HG03354 (cell line): ENCODE results near the gene GNPNAT1.
"Not testable (repeated sequence)": the region's sequence is repeated elsewhere in the genome, so short reads cannot be mapped to it uniquely, and the experiment has no call there.

ENCODE experiments used
- ATAC-seq: cut with Tn5 transposase; IDR thresholded peaks from one replicate; pipeline ENCODE4 v1.9.1; 2021; ENCODE audit warnings: mild to moderate bottlenecking; ENCODE audit not compliant: unreplicated experiment, poor library complexity, severe bottlenecking

GNPNAT1 gene

DNA sequence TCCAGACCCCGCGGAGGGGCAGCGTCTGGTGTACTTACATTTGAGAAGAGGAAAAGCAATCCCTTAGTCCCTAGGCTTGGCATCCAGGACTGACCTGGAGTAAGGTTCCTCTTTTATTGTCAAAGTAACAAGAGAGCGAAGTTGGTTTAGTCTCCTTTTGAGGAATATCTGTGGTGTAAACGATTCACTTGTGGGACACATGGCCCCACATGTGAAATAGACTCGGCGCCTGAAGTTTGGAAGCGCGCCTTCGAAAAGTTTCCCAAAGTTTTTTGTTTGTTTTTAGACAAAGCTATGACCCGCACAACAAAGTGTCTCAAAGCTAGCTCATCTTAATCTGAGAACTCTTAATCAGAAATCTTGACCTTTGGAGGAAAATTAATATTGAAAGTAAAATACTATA lies 60.7 kb downstream of the GNPNAT1 start:
- ATAC-seq: no peak

DNA sequence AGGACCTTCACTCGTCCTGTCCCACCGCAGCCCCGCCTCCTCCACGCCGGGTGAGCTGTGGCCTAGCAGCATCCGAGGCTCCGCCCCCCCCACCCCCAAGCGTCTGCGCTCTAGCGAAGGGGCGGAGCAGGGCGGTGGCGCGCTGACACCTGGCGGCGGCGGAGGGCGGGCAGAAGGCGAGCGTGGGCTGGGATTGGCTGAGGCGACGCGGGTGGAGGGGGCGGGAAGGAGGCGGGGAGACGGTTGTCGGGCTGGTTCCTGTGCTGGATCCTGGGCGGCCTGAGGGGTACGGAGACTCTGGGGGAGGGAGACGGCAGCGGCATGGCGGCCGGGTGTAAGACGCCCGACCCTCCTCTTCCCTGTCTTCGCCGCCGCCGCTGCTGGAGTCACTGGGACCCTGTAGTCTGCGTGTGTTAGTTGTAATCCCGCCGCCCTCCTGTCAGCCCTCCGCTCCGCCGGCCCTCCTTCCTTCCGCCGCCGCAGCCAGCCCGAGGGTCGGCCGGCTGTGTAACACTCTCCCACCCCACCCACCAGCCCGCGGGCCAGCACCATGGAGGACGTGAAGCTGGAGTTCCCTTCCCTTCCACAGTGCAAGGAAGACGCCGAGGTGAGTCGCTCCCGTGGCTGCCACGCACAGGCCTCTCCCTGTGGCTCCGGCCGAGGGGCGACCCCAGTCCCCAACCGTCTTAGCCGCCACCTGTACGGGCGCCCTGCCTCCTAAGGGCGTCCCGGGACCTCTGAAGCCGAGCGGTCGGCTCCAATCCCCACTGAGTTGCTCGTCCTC lies 61.3 kb downstream of the GNPNAT1 start, which contains the start of gene STYX:
Gene STYX, plus strand, starts transcription at position 242 of the 784 bp plus-strand sequence. Its CDS starts 309 bp downstream, at position 551.
- peak; percentile 94 for ATAC-seq

DNA sequence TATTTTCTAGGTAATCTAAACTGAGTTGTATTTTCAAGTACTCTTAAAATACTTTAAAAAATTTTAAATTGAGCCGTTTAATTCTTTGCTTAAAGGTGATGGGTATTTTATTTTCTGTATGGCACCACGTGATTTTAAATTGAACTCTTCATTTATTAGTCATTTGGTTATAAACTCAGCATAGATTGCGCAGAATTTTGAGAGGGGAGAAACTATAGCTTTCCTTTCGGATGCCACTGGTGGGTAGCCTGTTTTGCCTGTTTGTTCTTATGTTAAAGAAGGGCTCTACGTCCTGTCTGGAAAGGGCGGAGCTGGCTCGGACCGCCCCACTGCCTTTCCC lies 61.9 kb downstream of the GNPNAT1 start:
- no peak for ATAC-seq

DNA sequence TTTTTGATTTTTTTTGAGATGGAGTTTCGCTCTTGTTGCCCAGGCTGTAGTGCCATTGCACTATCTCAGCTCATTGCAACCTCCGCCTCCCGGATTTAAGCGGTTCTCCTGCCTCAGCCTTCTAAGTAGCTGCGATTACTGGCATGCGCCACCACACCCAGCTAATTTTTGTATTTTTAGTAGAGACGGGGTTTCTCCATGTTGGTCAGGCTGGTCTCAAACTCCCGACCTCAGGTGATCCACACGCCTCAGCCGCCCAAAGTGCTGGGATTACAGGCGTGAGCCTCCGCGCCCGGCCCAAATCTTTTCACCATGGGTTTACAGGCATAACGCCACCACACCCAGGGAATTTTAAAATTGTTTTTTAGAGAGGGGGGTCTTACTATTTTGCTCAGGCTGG lies 62.4 kb downstream of the GNPNAT1 start:
- not testable (repeated sequence) for ATAC-seq

DNA sequence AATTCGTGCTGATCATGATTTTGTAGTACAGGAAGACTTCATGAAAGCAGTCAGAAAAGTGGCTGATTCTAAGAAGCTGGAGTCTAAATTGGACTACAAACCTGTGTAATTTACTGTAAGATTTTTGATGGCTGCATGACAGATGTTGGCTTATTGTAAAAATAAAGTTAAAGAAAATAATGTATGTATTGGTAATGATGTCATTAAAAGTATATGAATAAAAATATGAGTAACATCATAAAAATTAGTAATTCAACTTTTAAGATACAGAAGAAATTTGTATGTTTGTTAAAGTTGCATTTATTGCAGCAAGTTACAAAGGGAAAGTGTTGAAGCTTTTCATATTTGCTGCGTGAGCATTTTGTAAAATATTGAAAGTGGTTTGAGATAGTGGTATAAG lies 63.9 kb downstream of the GNPNAT1 start:
- ATAC-seq: not testable (repeated sequence)
